Fibroblast of mammary gland (primary cell): Measurements from ENCODE around the gene TRPM7.

Source experiments
- DNase-seq: peaks from one replicate; pipeline ENCODE4 v3.0.0-alpha.2; 2010; ENCODE audit warnings: low read depth
- H3K4me3 ChIP-seq: 2 replicates; pipeline ENCODE4 v1.5.1; 2011; ENCODE audit warnings: low read depth, mild to moderate bottlenecking, low read length, moderate library complexity; ENCODE audit not compliant: control insufficient read depth
- TF ChIP-seq, protein P1 (sequence below): conservative IDR thresholded peaks from 2 replicates; pipeline ENCODE4 v1.5.1; 2011; ENCODE audit warnings: low read depth, low read length, inconsistent platforms; ENCODE audit not compliant: control insufficient read depth, insufficient read depth

Gene TRPM7

GRCh38 chr15:50531163-50531562, 155.4 kb downstream of the TRPM7 start:
- H3K4me3 ChIP-seq = no peak overlapping the region
- no peak for DNase-seq
- TF ChIP-seq, protein P1, sequence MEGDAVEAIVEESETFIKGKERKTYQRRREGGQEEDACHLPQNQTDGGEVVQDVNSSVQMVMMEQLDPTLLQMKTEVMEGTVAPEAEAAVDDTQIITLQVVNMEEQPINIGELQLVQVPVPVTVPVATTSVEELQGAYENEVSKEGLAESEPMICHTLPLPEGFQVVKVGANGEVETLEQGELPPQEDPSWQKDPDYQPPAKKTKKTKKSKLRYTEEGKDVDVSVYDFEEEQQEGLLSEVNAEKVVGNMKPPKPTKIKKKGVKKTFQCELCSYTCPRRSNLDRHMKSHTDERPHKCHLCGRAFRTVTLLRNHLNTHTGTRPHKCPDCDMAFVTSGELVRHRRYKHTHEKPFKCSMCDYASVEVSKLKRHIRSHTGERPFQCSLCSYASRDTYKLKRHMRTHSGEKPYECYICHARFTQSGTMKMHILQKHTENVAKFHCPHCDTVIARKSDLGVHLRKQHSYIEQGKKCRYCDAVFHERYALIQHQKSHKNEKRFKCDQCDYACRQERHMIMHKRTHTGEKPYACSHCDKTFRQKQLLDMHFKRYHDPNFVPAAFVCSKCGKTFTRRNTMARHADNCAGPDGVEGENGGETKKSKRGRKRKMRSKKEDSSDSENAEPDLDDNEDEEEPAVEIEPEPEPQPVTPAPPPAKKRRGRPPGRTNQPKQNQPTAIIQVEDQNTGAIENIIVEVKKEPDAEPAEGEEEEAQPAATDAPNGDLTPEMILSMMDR = no peak

GRCh38 chr15:50523851-50524251, 162.7 kb downstream of the TRPM7 start:
- DNase-seq = peak; percentile 49
- TF ChIP-seq, protein P1 = no peak
- H3K4me3 ChIP-seq = no peak overlapping the region

- no peak overlapping the region for H3K4me3 ChIP-seq
- DNase-seq = no peak
- TF ChIP-seq, protein P1 = no peak
Observed at GRCh38 chr15:50519740-50520425, 166.7 kb downstream of the TRPM7 start.

DNA sequence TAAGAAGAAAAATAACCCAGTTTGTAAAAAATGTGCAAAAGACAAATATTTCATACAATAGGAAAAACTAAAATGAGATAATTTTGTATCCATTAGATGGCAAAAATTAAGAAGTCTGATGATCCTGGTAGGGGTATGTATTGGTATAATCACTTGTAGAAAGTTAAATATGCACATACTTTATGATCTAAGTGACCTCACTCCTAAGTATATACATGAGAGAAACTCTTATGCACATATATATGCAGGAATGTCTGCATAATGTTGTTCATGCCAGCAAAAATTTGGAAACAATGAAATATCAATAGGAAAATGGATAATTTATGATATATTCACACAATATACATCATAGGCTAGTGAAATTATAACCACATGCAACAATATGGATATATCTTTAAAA, 173.6 kb downstream of the TRPM7 start:
- H3K4me3 ChIP-seq = no peak overlapping the region
- TF ChIP-seq, protein P1 = no peak
- no peak for DNase-seq
